K562 (cell line): ENCODE measurements around the gene CDK11A. TPM values are rescaled to one million over a fixed set of nuclear protein-coding genes. Genes with fewer than 3 reads are reported as not detected.
"Not testable (repeated sequence)": the region's sequence is repeated elsewhere in the genome, so short reads cannot be mapped to it uniquely, and the experiment has no call there.

Source experiments
- JUND ChIP-seq, 2 experiments: IDR thresholded peaks; 2 replicates in 1 of 2; 3 replicates in 1 of 2; pipeline ENCODE4 v1.6.1; 2011; ENCODE audit warnings: borderline replicate concordance in 2 of 2, low read depth in 2 of 2, low read length in 2 of 2, improper control_type of control experiment in 1 of 2, missing biosample characterization in 1 of 2, missing genetic modification characterization in 1 of 2, missing genetic modification reagents in 1 of 2
- KHSRP ChIP-seq: fragments of 450-650 bp; IDR thresholded peaks from 2 replicates; pipeline ENCODE4 v1.6.1; 2017
- NBN ChIP-seq: fragments of 450-650 bp; IDR thresholded peaks from 2 replicates; pipeline ENCODE4 v1.6.1; 2016; ENCODE audit warnings: low read depth, mild to moderate bottlenecking
- SUPT5H ChIP-seq: fragments of 450-650 bp; IDR thresholded peaks from 2 replicates; pipeline ENCODE4 v1.6.1; 2016
- ZNF583 ChIP-seq: fragments of 250-450 bp; sonication (Bioruptor Pico); IDR thresholded peaks from 2 replicates; pipeline ENCODE4 v1.4.0; 2020
- polyA plus RNA-seq, 8 experiments: library from polyadenylated mRNA; depleted of rRNA in 4 of 8; stranded (reverse) in 5 of 8; unstranded in 3 of 8; fragments of >200 nt; fragmentation: Nextera tagmentation in 2 of 8; fragmentation: Illumina TruSeq in 1 of 8; extraction: Ambion mirVana in 2 of 8; extraction: Trizol in 1 of 8; gene quantifications; 2 replicates each; pipeline versions ENCODE4 v1.2.1 to v1.2.3, GENCODE V29; 2011 to 2014; ENCODE audit warnings: inconsistent platforms in 1 of 8, missing spikeins in 1 of 8
- total RNA-seq, 7 experiments: library from RNA; depleted of rRNA in 6 of 7; stranded (reverse); fragments of >200 nt in 6 of 7; fragmentation: Illumina TruSeq in 2 of 7; extraction: Trizol in 2 of 7; gene quantifications; 2 replicates each; pipeline versions ENCODE4 v1.2.1 to v1.2.3, GENCODE V29; 2011 to 2021; ENCODE audit warnings: low replicate concordance in 1 of 7
- TF ChIP-seq, protein P1 (sequence below): fragments of 450-650 bp; IDR thresholded peaks from 2 replicates; pipeline ENCODE4 v1.6.1; 2016; ENCODE audit warnings: mild to moderate bottlenecking, moderate library complexity
- TF ChIP-seq, protein P2 (sequence below), 2 experiments: fragments of 450-650 bp; IDR thresholded peaks; 2 replicates each; pipeline ENCODE4 v1.6.1; 2016
- TF ChIP-seq, protein P3 (sequence below): fragments of 200-800 bp; sonication (Bioruptor generic); IDR thresholded peaks from 2 replicates; pipeline ENCODE4 v1.6.1; 2017; ENCODE audit warnings: missing genetic modification characterization, missing compliant biosample characterization
- TF ChIP-seq, protein P4 (sequence below): conservative IDR thresholded peaks from 2 replicates; pipeline ENCODE4 v1.6.1; 2011; ENCODE audit warnings: low read depth, mild to moderate bottlenecking, low read length; ENCODE audit not compliant: control insufficient read depth

The CDK11A gene
- total and polyA plus RNA-seq, 9 of the 15 experiments (the other 6 are each of a cell fraction or from before 2014, with no cell fraction given), result 4.5 to 71.0 (median 43.9) TPM

DNA sequence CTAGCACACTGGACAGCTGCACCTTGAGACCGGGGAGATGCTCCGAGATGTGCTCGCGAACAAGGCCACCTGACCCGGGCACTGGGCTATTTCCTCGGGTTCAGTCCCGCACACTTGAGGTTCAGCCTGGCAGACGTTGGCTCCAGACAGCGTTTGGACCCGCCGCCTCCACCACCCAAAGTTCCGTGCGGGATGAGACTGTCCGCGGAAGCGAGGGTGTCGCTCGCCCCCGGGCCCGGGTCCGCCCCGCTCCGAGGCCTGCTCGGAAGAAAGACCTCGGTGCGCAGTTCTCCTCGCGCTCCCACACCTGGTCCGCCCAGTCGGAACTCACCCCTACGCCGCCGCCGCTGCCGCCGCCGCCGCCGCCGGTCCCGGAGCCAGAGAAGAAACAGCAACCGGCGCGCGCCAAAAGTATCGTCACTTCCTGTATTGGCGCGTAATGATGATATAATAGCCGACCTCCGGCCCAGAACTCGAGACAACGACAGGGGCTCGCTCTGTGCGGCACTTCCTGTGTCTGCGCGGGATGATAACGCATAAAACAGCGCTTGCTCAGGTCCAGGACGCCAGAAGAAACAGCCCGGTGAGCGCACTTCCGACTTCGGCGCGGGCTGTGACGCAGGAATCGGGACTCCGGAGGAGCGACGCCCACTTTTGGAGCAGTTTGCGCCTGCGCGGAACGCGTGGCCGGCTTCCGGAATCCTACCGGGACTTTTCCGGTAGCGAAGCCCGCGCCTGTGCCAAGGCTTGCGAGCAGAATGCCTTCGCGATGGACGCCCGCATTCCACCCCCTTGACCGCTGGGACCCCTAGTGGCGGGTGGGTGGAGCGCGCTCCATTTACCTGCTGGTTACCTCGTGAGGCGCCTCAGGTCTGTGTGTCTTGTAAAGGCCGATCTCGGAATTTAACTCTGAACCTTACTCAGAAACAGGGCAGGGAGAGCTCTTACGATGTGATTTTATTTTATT, 65.3 kb downstream of the CDK11A start, which contains the start of gene CDK11B (continued):
- TF ChIP-seq, protein P1, sequence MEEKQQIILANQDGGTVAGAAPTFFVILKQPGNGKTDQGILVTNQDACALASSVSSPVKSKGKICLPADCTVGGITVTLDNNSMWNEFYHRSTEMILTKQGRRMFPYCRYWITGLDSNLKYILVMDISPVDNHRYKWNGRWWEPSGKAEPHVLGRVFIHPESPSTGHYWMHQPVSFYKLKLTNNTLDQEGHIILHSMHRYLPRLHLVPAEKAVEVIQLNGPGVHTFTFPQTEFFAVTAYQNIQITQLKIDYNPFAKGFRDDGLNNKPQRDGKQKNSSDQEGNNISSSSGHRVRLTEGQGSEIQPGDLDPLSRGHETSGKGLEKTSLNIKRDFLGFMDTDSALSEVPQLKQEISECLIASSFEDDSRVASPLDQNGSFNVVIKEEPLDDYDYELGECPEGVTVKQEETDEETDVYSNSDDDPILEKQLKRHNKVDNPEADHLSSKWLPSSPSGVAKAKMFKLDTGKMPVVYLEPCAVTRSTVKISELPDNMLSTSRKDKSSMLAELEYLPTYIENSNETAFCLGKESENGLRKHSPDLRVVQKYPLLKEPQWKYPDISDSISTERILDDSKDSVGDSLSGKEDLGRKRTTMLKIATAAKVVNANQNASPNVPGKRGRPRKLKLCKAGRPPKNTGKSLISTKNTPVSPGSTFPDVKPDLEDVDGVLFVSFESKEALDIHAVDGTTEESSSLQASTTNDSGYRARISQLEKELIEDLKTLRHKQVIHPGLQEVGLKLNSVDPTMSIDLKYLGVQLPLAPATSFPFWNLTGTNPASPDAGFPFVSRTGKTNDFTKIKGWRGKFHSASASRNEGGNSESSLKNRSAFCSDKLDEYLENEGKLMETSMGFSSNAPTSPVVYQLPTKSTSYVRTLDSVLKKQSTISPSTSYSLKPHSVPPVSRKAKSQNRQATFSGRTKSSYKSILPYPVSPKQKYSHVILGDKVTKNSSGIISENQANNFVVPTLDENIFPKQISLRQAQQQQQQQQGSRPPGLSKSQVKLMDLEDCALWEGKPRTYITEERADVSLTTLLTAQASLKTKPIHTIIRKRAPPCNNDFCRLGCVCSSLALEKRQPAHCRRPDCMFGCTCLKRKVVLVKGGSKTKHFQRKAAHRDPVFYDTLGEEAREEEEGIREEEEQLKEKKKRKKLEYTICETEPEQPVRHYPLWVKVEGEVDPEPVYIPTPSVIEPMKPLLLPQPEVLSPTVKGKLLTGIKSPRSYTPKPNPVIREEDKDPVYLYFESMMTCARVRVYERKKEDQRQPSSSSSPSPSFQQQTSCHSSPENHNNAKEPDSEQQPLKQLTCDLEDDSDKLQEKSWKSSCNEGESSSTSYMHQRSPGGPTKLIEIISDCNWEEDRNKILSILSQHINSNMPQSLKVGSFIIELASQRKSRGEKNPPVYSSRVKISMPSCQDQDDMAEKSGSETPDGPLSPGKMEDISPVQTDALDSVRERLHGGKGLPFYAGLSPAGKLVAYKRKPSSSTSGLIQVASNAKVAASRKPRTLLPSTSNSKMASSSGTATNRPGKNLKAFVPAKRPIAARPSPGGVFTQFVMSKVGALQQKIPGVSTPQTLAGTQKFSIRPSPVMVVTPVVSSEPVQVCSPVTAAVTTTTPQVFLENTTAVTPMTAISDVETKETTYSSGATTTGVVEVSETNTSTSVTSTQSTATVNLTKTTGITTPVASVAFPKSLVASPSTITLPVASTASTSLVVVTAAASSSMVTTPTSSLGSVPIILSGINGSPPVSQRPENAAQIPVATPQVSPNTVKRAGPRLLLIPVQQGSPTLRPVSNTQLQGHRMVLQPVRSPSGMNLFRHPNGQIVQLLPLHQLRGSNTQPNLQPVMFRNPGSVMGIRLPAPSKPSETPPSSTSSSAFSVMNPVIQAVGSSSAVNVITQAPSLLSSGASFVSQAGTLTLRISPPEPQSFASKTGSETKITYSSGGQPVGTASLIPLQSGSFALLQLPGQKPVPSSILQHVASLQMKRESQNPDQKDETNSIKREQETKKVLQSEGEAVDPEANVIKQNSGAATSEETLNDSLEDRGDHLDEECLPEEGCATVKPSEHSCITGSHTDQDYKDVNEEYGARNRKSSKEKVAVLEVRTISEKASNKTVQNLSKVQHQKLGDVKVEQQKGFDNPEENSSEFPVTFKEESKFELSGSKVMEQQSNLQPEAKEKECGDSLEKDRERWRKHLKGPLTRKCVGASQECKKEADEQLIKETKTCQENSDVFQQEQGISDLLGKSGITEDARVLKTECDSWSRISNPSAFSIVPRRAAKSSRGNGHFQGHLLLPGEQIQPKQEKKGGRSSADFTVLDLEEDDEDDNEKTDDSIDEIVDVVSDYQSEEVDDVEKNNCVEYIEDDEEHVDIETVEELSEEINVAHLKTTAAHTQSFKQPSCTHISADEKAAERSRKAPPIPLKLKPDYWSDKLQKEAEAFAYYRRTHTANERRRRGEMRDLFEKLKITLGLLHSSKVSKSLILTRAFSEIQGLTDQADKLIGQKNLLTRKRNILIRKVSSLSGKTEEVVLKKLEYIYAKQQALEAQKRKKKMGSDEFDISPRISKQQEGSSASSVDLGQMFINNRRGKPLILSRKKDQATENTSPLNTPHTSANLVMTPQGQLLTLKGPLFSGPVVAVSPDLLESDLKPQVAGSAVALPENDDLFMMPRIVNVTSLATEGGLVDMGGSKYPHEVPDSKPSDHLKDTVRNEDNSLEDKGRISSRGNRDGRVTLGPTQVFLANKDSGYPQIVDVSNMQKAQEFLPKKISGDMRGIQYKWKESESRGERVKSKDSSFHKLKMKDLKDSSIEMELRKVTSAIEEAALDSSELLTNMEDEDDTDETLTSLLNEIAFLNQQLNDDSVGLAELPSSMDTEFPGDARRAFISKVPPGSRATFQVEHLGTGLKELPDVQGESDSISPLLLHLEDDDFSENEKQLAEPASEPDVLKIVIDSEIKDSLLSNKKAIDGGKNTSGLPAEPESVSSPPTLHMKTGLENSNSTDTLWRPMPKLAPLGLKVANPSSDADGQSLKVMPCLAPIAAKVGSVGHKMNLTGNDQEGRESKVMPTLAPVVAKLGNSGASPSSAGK, result peak; percentile 57
- TF ChIP-seq, protein P2, sequence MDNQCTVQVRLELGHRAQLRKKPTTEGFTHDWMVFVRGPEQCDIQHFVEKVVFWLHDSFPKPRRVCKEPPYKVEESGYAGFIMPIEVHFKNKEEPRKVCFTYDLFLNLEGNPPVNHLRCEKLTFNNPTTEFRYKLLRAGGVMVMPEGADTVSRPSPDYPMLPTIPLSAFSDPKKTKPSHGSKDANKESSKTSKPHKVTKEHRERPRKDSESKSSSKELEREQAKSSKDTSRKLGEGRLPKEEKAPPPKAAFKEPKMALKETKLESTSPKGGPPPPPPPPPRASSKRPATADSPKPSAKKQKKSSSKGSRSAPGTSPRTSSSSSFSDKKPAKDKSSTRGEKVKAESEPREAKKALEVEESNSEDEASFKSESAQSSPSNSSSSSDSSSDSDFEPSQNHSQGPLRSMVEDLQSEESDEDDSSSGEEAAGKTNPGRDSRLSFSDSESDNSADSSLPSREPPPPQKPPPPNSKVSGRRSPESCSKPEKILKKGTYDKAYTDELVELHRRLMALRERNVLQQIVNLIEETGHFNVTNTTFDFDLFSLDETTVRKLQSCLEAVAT (IDR thresholded peaks at IDR 0.05), result peak in 1 of 2 experiments; percentile 91; a peak in 2 of 4 replicates
- TF ChIP-seq ZNF583 (CRISPR knock-in tag), result 0 out of 2 replicates have a peak, but pooled peaks have one; percentile 11
- TF ChIP-seq, protein P3, sequence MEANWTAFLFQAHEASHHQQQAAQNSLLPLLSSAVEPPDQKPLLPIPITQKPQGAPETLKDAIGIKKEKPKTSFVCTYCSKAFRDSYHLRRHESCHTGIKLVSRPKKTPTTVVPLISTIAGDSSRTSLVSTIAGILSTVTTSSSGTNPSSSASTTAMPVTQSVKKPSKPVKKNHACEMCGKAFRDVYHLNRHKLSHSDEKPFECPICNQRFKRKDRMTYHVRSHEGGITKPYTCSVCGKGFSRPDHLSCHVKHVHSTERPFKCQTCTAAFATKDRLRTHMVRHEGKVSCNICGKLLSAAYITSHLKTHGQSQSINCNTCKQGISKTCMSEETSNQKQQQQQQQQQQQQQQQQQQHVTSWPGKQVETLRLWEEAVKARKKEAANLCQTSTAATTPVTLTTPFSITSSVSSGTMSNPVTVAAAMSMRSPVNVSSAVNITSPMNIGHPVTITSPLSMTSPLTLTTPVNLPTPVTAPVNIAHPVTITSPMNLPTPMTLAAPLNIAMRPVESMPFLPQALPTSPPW (CRISPR knock-in tag), result peak; percentile 42; the same call in 1 of the 2 replicates
- TF ChIP-seq SUPT5H, result peak; percentile 71
- TF ChIP-seq KHSRP, result peak; percentile 96
- peak; percentile 89; the same call in 1 of the 2 replicates for TF ChIP-seq NBN
- TF ChIP-seq, protein P4, sequence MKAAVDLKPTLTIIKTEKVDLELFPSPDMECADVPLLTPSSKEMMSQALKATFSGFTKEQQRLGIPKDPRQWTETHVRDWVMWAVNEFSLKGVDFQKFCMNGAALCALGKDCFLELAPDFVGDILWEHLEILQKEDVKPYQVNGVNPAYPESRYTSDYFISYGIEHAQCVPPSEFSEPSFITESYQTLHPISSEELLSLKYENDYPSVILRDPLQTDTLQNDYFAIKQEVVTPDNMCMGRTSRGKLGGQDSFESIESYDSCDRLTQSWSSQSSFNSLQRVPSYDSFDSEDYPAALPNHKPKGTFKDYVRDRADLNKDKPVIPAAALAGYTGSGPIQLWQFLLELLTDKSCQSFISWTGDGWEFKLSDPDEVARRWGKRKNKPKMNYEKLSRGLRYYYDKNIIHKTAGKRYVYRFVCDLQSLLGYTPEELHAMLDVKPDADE, result peak; percentile 57; the same call in 1 of the 2 replicates
- peak; percentile 69 for TF ChIP-seq JUND (IDR thresholded peaks at IDR 0.05; ENCODE audit: borderline replicate concordance, low read depth, low read length)
- TF ChIP-seq JUND (tag; IDR thresholded peaks at IDR 0.05; ENCODE audit: borderline replicate concordance, low read depth, low read length), result not testable (repeated sequence)
